GM21390 (cell line): ENCODE measurements around the gene PLEKHM2.
A peak's percentile ranks its signal among the peaks of the same experiment; 100 is the strongest.

Source experiments
- ATAC-seq: cut with Tn5 transposase; IDR thresholded peaks from one replicate; pipeline ENCODE4 v1.9.1; 2021; ENCODE audit not compliant: unreplicated experiment

PLEKHM2 gene

GRCh38 chr1:15737324-15738319 is 53.5 kb downstream of the PLEKHM2 start:
- ATAC-seq = no peak

- no peak for ATAC-seq
Measured at GRCh38 chr1:15738416-15739113, 54.4 kb downstream of the PLEKHM2 start.

GRCh38 chr1:15739259-15739658 is 55.1 kb downstream of the PLEKHM2 start:
- no peak for ATAC-seq

- no peak for ATAC-seq
Measured at GRCh38 chr1:15739745-15740144, 55.6 kb downstream of the PLEKHM2 start.

- ATAC-seq = peak; percentile 66
Measured at GRCh38 chr1:15740924-15741850, 57.1 kb downstream of the PLEKHM2 start.

DNA sequence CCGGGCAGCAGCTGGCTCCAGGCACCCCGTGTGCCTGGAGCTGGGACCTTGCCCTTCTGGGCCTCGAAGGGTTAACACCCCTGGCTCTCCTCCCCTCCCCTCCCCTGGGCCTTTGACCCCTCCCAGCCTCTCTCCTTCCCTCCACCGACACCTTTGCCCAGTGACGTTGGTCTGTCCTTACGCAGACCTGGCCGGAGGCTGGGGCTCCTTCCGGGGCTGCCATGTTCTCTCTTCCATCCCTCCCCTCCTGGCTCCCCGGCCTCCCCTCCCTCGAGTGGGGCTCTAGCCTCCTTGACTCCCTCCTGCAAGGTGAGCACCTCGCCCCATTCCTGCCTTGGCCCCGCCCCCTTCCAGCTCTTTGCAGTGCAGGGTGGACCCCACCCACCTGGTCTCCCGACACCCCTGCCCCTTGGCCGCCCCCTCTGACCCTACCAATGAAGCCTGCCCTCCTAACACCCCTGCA is 58.2 kb downstream of the PLEKHM2 start, which contains the start of gene TMEM82:
Gene TMEM82 (plus strand): TSS at position 161 of the 463 bp plus-strand sequence. CDS start 61 bp downstream, at position 222.
- ATAC-seq = no peak

GRCh38 chr1:15744122-15744679 is 60.1 kb downstream of the PLEKHM2 start:
- ATAC-seq = no peak

GRCh38 chr1:15747378-15747777 is 63.3 kb downstream of the PLEKHM2 start:
- no peak for ATAC-seq

- ATAC-seq = no peak
Measured at GRCh38 chr1:15748264-15748663, 64.1 kb downstream of the PLEKHM2 start.

GRCh38 chr1:15748690-15749398 is 64.7 kb downstream of the PLEKHM2 start:
- ATAC-seq = no peak

GRCh38 chr1:15749399-15750291 is 65.5 kb downstream of the PLEKHM2 start:
- no peak for ATAC-seq

- no peak for ATAC-seq
Measured at GRCh38 chr1:15750924-15751323, 66.8 kb downstream of the PLEKHM2 start.

DNA sequence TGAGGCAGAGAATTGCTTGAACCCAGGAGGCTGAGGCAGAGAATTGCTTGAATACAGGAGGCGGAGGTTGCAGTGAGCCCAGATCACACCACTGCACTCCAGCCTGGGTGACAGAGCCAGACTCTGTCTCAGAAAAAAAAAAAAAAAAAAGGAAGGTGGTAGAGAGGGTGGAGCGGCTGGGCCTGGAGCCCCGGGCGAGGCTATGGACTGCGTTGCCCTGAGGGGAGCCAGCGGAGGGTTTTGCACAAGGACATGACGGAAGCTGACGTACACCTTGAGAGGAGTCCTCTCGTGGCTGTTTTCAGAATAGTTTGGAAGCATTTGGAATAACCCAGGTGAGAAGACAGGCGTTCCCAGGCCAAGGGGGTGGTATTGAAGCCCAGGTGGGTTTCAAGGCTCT is 67.6 kb downstream of the PLEKHM2 start:
- no peak for ATAC-seq

- ATAC-seq = no peak
Measured at GRCh38 chr1:15753776-15754175, 69.7 kb downstream of the PLEKHM2 start.

- no peak for ATAC-seq
Measured at GRCh38 chr1:15755021-15755645, 71.0 kb downstream of the PLEKHM2 start.

DNA sequence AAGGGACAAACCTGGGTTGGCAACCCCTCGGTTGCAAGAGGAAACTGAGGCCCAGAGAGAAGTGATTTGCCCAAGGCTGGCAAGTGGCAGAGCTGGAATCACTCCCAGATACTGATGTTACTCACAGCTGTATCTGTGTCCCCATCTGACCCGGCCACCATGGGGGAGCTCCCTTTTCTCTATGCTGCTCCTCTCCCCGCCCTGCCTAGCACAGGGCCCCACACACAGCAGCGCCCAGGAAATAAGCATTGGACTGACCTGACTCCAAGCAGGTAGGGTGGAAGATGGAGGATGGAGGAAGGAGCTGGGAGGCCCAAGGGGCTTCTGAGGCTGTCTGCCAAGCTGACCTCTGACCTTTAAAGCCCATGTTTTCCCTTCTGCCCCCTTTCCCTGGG is 71.5 kb downstream of the PLEKHM2 start:
- no peak for ATAC-seq

DNA sequence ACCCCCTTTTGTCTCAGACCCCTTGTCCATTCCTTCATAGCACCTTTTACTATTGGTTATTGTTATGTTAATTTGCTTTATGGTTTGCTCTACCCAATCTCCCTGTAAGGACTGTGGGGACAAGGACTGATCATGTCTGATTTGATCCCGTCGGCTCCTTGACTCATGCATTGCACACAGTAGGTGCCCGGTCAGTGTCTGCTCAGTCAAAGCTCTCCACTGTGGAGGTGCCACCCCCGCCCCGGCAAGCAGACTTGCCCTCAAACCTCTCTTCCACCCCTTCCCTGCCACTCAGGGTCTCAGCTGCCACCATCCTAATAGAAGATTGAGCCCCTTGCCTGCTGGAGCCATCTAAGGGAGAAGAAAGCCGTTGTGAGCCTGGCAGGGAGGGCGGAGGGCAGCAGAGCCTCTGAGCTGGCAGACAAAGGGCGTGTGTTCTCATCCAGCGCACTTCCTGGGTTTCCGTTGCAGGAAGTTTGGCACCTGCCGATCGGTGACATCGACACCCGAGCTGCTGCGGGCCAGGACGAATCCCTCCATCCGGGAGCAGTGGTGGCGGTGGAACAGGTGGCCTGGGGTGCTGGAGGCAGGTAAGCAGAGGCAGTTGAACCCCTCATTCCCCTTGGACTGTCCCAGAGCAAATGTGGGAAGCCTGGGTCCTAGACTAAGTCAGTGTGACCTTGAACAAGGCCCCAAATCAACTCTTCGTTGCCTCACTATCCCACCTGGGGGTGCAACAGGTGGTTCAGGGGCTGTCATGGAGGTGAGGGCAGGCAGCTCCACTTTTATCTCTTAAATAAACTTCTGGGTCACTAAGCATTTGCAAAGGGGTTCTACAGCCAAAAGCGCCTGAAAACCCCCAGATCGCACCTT is 72.3 kb downstream of the PLEKHM2 start:
- ATAC-seq = no peak
